HG03175 (cell line): Measurements from ENCODE around the gene GRK3.
"Not testable (repeated sequence)": the region's sequence is repeated elsewhere in the genome, so short reads cannot be mapped to it uniquely, and the experiment has no call there.

Experiments
- ATAC-seq: cut with Tn5 transposase; IDR thresholded peaks from one replicate; pipeline ENCODE4 v1.9.1; 2021; ENCODE audit warnings: mild to moderate bottlenecking, moderate library complexity; ENCODE audit not compliant: unreplicated experiment

Gene GRK3

DNA sequence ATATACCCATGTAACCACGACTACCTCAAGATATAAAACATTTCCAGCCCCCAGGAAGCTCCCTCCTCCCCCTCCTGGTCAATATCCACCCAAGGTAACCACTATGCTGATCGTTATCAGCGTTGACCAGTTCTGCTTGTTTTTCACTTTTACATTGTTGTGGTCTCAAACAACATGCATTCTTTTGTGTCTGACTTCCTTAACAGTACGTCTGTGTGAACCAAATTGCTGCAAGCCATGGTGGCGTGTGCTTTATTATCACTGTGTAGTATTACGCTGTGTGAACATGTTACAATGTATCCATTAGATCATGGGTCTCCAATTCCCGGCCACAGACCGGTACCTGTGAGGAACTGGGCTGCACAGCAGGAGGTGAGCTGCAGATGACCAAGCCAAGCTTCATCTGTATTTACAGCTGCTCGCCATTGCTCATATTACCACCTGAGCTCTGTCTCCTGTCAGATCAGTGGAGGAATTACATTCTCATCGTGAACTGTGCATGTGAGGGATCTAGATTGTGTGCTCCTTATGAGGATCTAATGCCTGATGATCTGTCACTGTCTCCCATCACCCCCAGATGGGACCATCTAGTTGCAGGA, 15.5 kb upstream of the GRK3 start:
- no peak for ATAC-seq

DNA sequence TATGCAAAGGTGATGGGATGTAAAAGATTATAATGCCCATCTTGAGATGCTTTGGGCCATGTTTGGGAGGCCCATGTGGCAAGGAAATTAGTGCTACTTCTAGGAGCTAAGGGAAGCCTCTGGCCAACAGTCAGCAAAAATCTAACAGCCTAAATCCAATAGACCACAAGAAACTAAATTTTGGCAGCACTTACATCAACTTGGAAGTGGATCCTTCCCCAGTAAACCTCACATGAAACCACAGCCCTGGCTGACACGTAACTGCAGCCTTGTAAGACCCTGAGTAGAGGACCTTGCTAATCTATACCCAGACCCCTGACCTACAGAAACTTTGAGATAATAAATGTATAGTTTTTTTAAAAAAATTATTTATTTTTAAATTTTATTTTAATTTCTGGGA, 13.1 kb upstream of the GRK3 start:
- no peak for ATAC-seq

DNA sequence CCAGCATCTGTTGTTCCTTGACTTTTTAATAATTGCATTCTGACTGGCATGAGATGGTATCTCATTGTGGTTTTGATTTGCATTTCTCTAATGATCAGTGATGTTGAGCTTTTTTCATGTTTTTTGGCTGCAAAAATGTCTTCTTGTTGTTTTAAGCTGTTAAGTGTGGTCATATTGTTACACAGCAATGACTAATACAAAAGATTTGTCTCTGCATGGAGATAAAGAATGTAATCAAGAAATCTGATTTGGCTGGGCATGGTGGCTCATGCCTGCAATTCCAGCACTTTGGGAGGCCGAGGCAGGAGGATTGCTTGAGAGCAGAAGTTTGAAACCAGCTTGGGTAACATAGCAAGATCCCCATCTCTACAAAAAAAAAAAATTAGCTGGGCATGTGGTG, 12.1 kb upstream of the GRK3 start:
- ATAC-seq = not testable (repeated sequence)

DNA sequence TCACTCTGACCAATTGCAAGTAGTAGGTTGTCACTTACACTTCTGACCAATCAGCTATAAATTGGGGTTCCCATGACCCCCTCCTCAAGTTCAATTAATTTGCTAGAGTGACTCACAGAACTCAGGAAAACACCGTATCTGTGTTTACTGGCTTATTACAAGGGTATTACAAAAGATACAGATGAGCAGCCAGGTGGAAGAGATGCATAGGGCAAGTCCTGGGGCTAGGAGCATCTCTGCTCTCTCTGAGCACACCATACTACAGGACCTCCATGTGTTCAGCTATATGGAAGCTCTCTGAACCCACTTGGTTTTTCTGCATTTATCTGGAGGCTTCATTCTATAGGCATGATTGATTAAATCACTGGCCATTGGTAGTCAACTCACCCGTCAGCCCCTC, 11.3 kb upstream of the GRK3 start:
- ATAC-seq = no peak

DNA sequence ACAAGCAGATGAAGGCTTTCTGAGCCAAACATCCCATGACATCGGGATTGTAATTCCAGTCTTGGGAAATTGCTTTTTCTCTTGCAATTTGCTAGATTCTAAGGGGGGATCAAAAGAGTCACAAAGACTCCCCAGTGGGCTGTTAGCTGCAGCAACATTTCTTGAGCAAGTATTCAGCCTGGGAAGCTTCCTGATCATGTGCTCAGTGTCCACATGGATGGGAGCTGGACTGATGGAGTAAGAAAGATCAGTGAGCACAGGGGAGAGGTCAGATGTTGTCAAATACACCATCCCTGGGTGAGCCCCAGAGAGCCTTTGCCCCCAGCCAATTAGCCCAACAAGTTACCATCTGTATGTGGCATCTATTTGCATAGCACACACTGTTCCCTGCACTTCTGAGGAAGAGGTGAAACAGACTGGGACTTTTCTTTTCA, 10.2 kb upstream of the GRK3 start:
- no peak for ATAC-seq

DNA sequence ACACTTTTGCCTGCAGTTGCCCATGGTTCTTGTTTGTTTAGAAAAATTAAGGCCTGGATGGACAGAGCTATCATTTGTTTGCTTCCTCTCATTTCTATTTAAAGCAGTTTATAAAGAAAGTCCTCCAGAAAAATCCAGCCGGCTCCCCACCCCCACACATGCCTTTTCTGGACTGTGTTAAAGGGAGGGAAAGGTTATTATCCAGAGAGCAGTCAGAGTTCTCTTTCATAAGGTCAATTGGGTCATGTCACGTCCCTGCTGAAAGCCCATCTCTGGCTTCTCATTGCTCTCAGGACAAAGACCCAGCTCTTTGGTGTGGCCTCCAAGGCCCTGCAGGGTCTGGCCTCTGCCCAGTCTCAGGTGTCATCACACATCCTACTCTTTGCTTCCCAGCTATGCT, 9.8 kb upstream of the GRK3 start:
- ATAC-seq = no peak

DNA sequence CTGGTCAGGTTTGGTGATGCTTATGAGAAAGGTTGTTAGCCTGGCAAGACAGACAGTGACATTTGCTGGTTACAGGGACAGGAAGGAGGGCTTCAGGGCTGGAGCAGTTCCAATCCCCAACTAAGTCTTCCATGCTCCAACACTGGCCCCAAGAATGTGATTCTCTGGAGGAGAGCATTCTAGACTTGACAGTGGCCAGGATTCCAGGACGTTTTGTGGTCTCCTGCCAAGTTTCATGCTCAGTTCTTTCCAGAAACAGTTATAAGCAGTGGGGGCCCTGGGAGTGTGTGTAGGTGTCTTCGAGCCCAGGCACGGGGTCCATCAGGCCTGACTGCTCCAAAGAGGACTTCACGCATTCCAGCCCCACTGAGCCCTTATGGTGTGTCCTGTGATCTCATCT, 8.9 kb upstream of the GRK3 start:
- ATAC-seq = no peak

DNA sequence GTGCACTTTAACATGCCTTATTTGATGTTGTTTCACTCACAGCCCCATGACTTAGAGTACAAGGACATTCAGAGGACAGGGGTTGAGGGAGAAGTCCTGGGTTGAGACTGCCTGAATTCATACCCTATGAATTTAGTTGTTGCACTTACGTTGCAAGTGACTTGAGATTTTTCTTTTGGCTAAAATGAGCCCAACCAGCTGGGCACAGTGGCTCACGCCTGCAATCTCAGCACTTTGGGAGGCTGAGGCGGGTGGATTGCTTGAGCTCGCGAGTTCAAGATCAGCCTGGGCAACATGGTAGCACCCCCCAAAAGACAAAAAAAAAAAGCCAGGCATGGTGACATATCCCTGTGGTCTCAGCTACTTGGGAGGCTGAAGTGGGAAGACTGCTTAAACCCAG, 7.3 kb upstream of the GRK3 start:
- no peak for ATAC-seq

DNA sequence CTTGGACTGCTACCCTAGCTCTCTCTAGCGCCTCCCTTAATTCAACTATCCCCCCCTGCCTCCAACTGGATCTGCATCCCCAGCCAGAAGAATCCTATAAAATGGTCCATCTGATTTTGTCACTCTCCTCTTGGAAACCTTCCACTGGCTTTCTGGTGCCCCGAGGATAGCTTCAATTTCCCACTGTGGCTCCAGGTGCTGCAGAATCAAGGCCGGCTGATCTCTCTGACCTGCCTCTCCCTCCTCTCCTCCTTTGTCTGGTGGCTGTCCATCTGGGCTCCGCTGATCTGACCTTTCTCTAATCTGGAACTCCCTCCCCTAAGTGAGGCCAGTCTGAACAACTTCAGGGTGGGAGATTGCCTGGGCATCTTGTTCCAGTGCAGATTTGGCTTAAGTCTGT, 6.1 kb upstream of the GRK3 start:
- no peak for ATAC-seq

DNA sequence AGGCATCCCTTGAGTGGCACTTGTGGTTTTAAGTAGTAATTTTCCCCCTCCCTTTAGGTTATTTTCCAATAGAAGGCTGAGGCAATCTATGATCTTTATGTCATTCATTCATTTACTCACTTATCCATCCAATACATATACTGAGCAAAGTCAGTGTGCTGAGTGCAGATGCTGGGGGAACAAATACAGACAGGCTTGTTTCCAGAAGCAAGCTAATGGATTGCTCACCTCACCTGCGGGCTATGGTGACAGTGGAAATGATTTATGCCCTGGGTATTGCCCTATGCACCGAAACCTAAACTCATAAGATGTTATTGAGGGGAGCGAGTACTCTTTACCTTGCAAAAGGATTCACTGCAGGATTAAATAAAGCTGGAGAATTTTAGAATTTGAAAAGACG, 4.6 kb upstream of the GRK3 start:
- not testable (repeated sequence) for ATAC-seq

DNA sequence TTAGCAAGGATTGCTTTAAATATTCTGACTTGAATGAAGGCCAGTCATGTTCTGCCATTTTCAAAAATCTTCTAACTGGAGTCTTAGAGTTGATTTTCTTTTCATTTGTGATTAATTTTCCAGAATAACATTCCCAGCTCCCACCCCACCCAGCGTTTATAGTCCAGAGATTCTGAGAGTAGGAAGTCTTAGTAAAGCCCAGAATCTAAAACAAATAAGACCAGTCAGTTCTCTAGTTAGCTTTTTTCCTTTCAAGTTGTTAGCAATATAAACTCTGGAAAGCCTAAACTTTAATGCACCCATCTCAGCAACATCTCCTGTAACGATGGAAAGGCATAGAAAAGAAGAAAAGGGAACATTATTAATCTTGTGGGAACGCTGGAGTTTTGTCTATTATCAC, 3.3 kb upstream of the GRK3 start:
- ATAC-seq = not testable (repeated sequence)

DNA sequence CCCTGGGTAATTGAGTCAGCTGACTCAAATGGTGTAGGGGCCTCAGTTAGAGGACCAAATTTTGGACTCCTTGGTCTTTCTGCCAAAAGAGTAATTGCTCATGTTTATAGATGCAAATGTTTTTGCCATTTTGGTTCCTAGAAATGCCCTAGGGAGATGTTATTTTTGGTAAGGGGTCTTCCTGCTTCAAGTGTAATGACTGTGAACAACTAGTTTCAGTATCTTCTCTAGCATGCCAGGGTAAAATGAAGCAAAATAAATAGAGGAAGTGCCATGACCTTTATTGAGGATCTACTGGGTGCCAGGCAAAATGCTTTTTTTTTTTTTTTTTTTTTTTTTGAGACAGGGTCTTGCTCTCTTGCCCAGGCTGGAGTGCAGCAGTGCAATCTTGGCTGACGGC, 2.5 kb upstream of the GRK3 start:
- not testable (repeated sequence) for ATAC-seq

DNA sequence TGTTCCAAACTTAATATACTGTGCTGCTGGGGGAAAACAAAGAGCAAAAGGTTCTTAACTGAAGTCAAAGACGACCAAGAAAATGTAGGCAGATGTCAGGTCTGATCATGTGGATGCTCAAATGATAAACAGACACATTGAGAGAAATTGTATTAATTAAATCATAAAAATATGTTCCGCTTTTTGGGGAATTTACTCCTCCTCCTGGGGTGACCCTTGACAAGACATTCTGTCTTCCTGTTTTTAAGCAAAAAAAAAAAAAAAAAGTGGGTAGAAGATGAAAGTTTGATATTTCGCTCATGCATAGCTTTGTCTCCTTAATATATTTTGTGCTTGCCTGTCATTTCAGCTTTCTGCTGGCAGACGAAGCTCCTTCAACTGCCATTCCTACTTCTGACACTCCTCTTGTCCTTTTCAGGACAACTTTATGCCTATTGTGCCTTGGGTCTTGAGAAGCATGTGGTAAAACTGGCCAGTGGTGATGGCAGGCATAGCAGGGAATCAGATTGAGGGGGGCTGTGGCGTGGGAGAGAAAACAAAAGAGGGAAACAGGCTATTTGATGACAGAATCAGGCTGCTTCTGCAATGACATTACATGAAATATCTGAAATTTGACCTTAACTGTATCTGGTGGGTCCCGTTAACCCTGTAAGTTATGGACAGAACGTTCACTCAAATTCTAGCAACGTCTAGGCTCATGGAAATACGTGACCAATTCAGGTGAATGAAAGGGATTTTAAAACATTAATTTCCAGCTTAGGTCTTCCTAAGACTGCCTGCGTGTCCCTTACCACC, 1.3 kb upstream of the GRK3 start:
- not testable (repeated sequence) for ATAC-seq

DNA sequence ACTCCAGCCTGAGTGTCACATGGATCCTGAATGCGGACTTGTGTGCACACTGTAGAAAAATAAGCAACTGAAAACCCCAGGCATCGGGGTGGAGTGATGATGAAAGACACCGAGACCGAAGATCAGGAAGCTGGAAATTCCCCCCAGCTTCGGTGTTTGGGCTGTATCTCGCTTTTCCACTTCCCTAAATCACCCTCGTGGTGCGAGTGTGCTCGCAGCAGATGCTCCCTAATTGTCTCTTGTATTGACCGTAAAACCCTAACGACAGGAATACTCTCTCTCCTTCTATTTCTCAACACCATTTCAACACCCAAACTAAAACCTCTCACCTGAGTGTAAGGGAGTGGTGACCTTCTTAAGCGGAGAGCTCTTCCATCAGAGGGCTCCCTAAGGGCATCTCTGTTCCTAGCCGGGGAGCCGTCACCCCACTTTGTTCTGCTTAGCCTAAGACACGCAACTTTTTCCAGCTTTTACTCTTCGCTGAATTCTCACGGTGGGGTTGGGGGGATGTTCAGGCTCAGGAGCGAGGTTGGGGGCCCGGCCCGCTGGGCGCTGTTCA, 635 bp upstream of the GRK3 start:
- ATAC-seq = no peak

DNA sequence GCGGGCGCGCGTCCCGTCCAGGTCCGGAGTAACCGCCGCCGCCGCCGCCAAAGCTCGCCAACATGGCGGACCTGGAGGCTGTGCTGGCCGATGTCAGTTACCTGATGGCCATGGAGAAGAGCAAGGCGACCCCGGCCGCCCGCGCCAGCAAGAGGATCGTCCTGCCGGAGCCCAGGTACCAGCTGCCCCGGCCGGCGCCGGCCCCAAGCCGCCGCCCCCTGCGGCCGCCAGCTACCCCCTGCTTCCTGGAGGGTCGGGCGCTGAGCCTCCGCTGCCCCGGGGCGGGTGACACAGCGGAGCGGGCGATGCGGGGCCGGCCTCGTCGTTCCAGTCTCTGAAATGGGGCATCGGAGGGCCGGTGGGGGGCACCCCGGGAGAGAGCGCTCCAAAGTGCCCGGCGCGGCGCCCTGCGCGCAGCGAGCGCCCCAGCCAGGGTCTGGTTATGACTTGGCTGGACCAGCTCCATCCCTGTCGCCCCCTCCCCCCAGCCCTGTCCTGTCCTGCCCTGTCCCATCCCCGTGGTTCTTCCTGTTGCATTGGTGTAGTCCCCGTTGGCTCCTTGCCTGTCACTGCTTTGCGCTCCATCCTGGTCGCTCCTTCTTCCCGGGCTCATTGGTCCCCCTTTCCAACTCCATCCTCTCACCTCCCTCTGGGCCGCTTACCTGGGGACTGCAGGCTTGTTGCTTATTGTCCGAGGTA, 653 bp downstream of the GRK3 start:
- ATAC-seq = no peak

DNA sequence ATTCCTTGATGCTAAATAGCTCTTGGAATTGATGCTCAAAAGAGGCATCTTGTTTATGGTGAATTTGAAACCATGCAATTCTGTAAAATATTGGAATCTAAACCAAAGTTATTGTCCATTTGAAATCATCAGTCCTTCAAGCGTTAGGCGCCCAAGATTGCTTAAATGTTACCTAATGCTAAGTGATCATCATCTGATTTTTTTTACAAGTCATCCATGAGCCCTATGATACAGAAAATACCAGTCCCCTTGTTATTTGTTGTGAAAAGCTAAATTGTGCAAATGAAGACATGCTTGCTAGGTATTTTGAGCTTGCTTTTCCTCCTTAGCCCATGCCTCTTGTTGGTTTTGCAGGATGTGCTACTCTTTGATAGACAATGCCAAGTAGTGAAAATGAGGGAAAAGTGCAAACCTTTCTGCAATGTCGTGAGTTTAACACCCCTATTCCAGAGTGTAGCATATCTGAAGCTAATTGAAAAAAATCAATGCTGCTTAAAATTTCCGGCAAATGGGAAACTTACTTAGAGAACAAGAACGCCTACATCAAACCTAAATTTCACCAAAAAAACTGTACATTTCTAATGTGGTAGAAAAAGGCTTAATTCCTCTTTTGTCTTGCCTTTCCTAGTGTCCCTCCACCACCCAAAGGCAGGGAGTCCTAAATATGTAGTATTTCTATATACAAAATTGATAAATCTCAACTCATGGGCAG, 1.9 kb downstream of the GRK3 start:
- ATAC-seq = no peak

DNA sequence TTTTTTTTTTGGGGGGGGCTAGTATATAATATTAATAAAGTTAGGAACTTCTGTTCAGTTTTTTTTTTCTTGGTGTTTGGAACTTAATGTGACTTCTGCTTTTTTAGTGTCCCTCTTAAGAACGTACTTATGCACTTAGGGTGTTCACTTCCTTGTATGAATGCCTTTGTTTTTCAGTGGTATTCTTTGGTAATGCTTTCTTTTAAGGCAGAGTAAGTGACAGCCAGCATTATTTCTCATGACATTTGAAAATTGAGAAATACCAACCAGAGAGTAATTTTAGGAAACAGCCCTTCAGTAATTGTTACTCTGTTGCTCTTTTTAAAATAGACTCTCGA, 2.4 kb downstream of the GRK3 start:
- ATAC-seq = no peak

DNA sequence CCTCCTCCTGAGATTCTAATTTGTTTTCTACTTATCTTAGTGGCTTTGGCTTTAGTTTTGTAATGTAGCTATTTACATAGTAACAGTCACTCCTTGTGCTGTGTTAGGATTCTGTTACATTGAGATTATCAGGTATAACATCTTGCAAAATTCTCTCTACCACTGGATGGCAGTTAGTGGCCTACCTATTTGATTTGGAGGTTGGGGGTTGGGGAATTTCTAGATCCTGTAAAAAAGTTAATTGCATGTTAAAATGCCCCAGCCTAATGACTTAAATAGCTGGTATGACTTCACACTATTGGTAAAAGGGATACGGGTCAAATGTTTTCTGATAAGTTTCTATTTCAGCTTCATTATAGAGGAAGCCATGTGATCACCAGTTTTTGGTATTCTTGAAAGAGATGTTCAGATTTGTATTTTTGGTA, 2.8 kb downstream of the GRK3 start:
- no peak for ATAC-seq

DNA sequence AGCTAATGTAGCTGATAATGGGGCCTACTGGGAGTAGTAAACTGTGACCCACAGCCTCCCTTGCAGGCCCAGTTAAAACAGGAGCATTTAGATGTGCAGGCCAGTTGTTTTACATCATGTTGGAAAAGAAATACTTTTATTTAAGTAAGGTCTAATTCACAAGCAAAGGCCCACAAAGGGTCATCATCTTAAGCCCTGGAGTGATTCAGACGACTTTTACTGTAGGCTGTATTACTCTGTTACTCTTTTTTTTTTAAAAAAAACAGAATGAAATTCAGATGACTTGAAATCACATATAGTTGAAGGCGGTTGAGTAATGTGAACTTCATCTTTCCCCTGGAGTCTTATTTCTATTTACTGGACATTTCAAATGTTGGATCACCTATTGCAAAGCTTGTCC, 3.6 kb downstream of the GRK3 start:
- ATAC-seq = not testable (repeated sequence)

DNA sequence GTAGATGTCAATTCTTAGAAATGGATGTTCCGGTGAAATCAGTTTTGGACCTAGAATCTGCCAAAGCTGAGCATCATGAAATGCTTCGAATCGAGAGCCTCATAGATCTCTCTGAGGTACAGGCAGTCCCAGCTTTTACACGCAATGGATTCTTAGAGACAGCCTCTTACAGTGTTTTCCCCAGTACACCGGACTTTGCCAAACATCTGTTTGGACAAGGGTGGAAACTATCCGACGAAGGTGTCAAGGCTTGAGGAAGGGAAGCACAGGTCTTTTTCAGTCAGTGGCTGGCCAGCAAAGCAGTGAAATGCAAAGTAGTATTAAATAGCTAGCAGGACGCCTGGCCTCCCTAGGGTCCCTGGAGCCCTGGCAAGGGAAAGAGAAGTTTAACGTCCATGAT, 4.9 kb downstream of the GRK3 start:
- ATAC-seq = no peak

DNA sequence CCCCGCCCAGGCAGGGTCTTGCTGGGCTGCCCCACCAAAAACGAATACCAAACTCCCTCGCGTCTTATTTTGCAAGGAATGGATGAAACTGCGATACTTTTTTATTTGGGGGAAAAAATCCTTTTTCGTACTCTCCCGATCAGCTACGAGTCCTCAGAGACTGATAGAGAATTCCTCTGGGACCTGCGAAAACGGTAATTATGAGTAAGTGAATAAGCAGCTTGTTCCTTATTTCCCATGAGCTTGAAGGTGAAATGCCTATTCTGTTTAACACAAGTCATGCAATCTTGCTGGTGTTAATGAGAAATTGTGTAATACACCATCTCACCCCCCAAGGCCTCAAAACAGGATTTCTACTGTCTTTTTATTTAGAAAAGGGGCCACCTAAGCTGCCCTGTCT, 5.5 kb downstream of the GRK3 start:
- ATAC-seq = no peak
